CD4-positive, alpha-beta T cell (primary cell): ENCODE data around the gene BMI1. TPM values are rescaled to one million over a fixed set of nuclear protein-coding genes. Genes with fewer than 3 reads are reported as not detected.

ENCODE experiments used
- ATAC-seq: fragments of 200-7000 bp; cut with Tn5 transposase; one replicate; pipeline ENCODE4 v1.10.0; 2022; ENCODE audit warnings: mild to moderate bottlenecking; ENCODE audit not compliant: poor library complexity
- CTCF ChIA-PET: fragments of 350-600 bp; sonication (Branson Sonifier 250); formaldehyde crosslinking; loops from one replicate; lab custom pipeline; 2021; ENCODE audit warnings: antibody characterized with exemption, inconsistent platforms; lab: Charles Lee
- POLR2A ChIA-PET: fragments of 350-600 bp; sonication (Branson Sonifier 250); formaldehyde crosslinking; loops from one replicate; lab custom pipeline; 2021; ENCODE audit warnings: antibody characterized with exemption, inconsistent platforms; lab: Charles Lee
- DNase-seq, 14 experiments: peaks; one replicate each; pipeline ENCODE4 v3.0.0-alpha.2; 2013 to 2020; ENCODE audit warnings: mixed read lengths in 2 of 14
- H3K27ac ChIP-seq, 2 donors: one replicate each; pipeline versions ENCODE4 v1.5.1 to v1.7.0; 2013; ENCODE audit warnings: low read length in 2 of 2, low read depth in 1 of 2, mild to moderate bottlenecking in 1 of 2
- H3K27me3 ChIP-seq, 2 experiments: 1 replicate in 1 of 2; 2 replicates in 1 of 2; pipeline versions ENCODE4 v1.6.1 to v1.7.0; 2013; ENCODE audit warnings: low read length in 2 of 2, control low read depth in 1 of 2, mild to moderate bottlenecking in 1 of 2, moderate library complexity in 1 of 2; ENCODE audit not compliant: insufficient read depth in 2 of 2, control insufficient read depth in 1 of 2
- H3K36me3 ChIP-seq: one replicate; pipeline ENCODE4 v1.6.1; 2013; ENCODE audit warnings: low read length, control low read depth; ENCODE audit not compliant: insufficient read depth
- H3K4me1 ChIP-seq: one replicate; pipeline ENCODE4 v1.6.1; 2013; ENCODE audit warnings: low read length, control low read depth; ENCODE audit not compliant: insufficient read depth
- H3K4me3 ChIP-seq: one replicate; pipeline ENCODE4 v1.5.1; 2013; ENCODE audit warnings: mild to moderate bottlenecking, low read length, moderate library complexity
- H3K9me3 ChIP-seq, 2 experiments: 1 replicate in 1 of 2; 2 replicates in 1 of 2; pipeline versions ENCODE4 v1.6.1 to v1.7.0; 2013; ENCODE audit warnings: low read length in 2 of 2, mild to moderate bottlenecking in 2 of 2, control low read depth in 1 of 2, moderate library complexity in 1 of 2; ENCODE audit not compliant: control insufficient read depth in 1 of 2, insufficient read depth in 1 of 2
- H3K27ac Mint-ChIP-seq: one replicate; pipeline ENCODE4 v1.8.0; 2020; ENCODE audit warnings: mixed read lengths
- H3K27me3 Mint-ChIP-seq: one replicate; pipeline ENCODE4 v1.8.0; 2021; ENCODE audit warnings: mixed read lengths
- H3K36me3 Mint-ChIP-seq: one replicate; pipeline ENCODE4 v1.8.0; 2021; ENCODE audit warnings: low read depth, mixed read lengths
- H3K4me1 Mint-ChIP-seq: one replicate; pipeline ENCODE4 v1.8.0; 2021; ENCODE audit warnings: low read depth, mixed read lengths
- H3K4me3 Mint-ChIP-seq: one replicate; pipeline ENCODE4 v1.8.0; 2020; ENCODE audit warnings: mild to moderate bottlenecking, mixed read lengths
- H3K9me3 Mint-ChIP-seq: one replicate; pipeline ENCODE4 v1.8.0; 2020; ENCODE audit warnings: mixed read lengths
- CTCF ChIP-seq: fragments of 200-600 bp; IDR thresholded peaks from one replicate; pipeline ENCODE4 v1.8.0; 2022; ENCODE audit warnings: antibody characterized with exemption, mild to moderate bottlenecking
- intact Hi-C, 2 experiments: fragments of 100-400 bp; cut with DNase I in 1 of 2; cut with micrococcal nuclease in 1 of 2; formaldehyde crosslinking; loops; one replicate each; pipeline versions ENCODE4 v1.15.1 to v1.9.0; 2023 to 2025; cut with DNase I, micrococcal nuclease
- total RNA-seq, 174 experiments: library from RNA in 2 of 174; stranded (reverse) in 2 of 174; gene quantifications; one replicate each; pipeline ENCODE4 v1.2.3 and lab custom pipeline; 2021 to 2026

BMI1 gene
- total RNA-seq, 2 experiments from 2014 or later = 65.4 to 69.3 TPM

GRCh38 chr10:22319980-22320558 lies 830 bp upstream of the BMI1 start:
- H3K9me3 ChIP-seq = peaks cover 0 to 4% of the 10 kb centered on the region in 2 experiments
- no peaks in the 10 kb centered on the region for H3K36me3 ChIP-seq
- H3K4me1 ChIP-seq = peaks cover 31% of the 10 kb centered on the region
- Mint-ChIP-seq H3K4me1 (peaks cover 68% of the 10 kb centered on the region), H3K27me3 (peaks cover 57% of the 10 kb centered on the region), H3K4me3 (peak overlapping the region; percentile 91), H3K27ac (peak overlapping the region; percentile 90), H3K9me3 (no peaks in the 10 kb centered on the region), H3K36me3 (peaks cover 36% of the 10 kb centered on the region)
- POLR2A ChIA-PET = interaction anchor here (1.4 to 3.6 kb wide), 5 partner anchors 20 to 823 kb away, joined by 3 to 26 read pairs (median 12); no protein-coding TSS in a partner anchor
- intact Hi-C loops = loop anchor here (2.0 to 10.0 kb wide), 7 partner anchors 68 to 823 kb away; partner anchors contain the start of genes DNAJC1 (in 1 of the 2), PIP4K2A (in 1 of the 2) and SKIDA1 (in 1 of the 2)
- H3K4me3 ChIP-seq = peak overlapping the region; percentile 52
- H3K27ac ChIP-seq = peak overlapping the region in 1 of 2 donors; percentile 29
- peaks cover 5 to 27% of the 10 kb centered on the region in 2 experiments for H3K27me3 ChIP-seq
- no peak for ATAC-seq
- peak in 2 of 14 experiments; percentile 13 to 24 for DNase-seq
- CTCF ChIA-PET = interaction anchor here (1.2 kb wide), 1 partner anchor 825 kb away, joined by 3 read pairs; no protein-coding TSS in a partner anchor
- TF ChIP-seq CTCF = no peak

GRCh38 chr10:22321156-22321923 lies 441 bp downstream of the BMI1 start:
- Histone ChIP-seq H3K27ac (peak overlapping the region in 1 of 2 donors; percentile 74), H3K4me1 (peaks cover 34% of the 10 kb centered on the region), H3K4me3 (peak overlapping the region; percentile 60), H3K9me3 (peaks cover 0 to 4% of the 10 kb centered on the region in 2 experiments), H3K27me3 (peaks cover 5 to 27% of the 10 kb centered on the region in 2 experiments), H3K36me3 (no peaks in the 10 kb centered on the region)
- Mint-ChIP-seq H3K9me3 (no peaks in the 10 kb centered on the region), H3K36me3 (peaks cover 38% of the 10 kb centered on the region), H3K27ac (peak overlapping the region; percentile 90), H3K27me3 (peaks cover 60% of the 10 kb centered on the region), H3K4me3 (peak overlapping the region; percentile 95), H3K4me1 (peaks cover 67% of the 10 kb centered on the region)
- intact Hi-C loops = loop anchor here (5.0 to 10.0 kb wide), 3 partner anchors 319 to 824 kb away; partner anchors contain the start of genes DNAJC1 (in 1 of the 2) and PIP4K2A (in 1 of the 2)
- CTCF ChIA-PET = no interaction called here
- TF ChIP-seq CTCF = no peak
- DNase-seq (peak in 12 of 14 experiments; percentile 43 to 83 (median 57)), ATAC-seq (peak; percentile 32)
- POLR2A ChIA-PET = interaction anchor here (0.5 to 5.9 kb wide), 10 partner anchors 11 to 324 kb away, joined by 3 to 48 read pairs (median 5); no protein-coding TSS in a partner anchor
